Neural progenitor cell (in vitro differentiated cells): ENCODE data around the gene CTSL. TPM values are rescaled to one million over a fixed set of nuclear protein-coding genes. Genes with fewer than 3 reads are reported as not detected.

Experiments used
- DNase-seq: peaks from one replicate; pipeline ENCODE4 v3.0.0-alpha.2; 2016; ENCODE audit warnings: low spot score
- H2AFZ ChIP-seq: fragments of 200-600 bp; sonication (generic); replicated peaks from 2 replicates; pipeline ENCODE4 v1.6.1; 2016; ENCODE audit warnings: antibody characterized with exemption
- H3F3A ChIP-seq: fragments of 200-600 bp; sonication (generic); 2 replicates; pipeline ENCODE4 v1.6.1; 2016; ENCODE audit warnings: antibody characterized with exemption, low read depth
- H3K27ac ChIP-seq: fragments of 200-600 bp; sonication (generic); 2 replicates; pipeline ENCODE4 v1.5.1; 2016; ENCODE audit warnings: mild to moderate bottlenecking
- H3K27me3 ChIP-seq: fragments of 200-600 bp; sonication (generic); 2 replicates; pipeline ENCODE4 v1.6.1; 2016; ENCODE audit warnings: mild to moderate bottlenecking, moderate library complexity
- H3K36me3 ChIP-seq: fragments of 200-600 bp; sonication (generic); 2 replicates; pipeline ENCODE4 v1.5.1; 2016
- H3K4me1 ChIP-seq: fragments of 200-600 bp; sonication (generic); 2 replicates; pipeline ENCODE4 v1.6.1; 2016; ENCODE audit warnings: mixed run types
- H3K4me2 ChIP-seq: fragments of 200-600 bp; sonication (generic); 2 replicates; pipeline ENCODE4 v1.6.1; 2016
- H3K4me3 ChIP-seq: fragments of 200-600 bp; sonication (generic); 2 replicates; pipeline ENCODE4 v1.5.1; 2016
- H3K79me2 ChIP-seq: fragments of 200-600 bp; sonication (generic); 2 replicates; pipeline ENCODE4 v1.6.1; 2016; ENCODE audit warnings: low read depth
- H3K9ac ChIP-seq: fragments of 200-600 bp; sonication (generic); 2 replicates; pipeline ENCODE4 v1.6.1; 2016
- H3K9me3 ChIP-seq: fragments of 200-600 bp; sonication (generic); 2 replicates; pipeline ENCODE4 v1.5.1; 2016; ENCODE audit warnings: low read depth
- H4K20me1 ChIP-seq: fragments of 200-600 bp; sonication (generic); 2 replicates; pipeline ENCODE4 v1.6.1; 2016; ENCODE audit warnings: low read depth
- H3K27ac Mint-ChIP-seq: 3 replicates; pipeline ENCODE4 v1.8.0; 2021; ENCODE audit warnings: mixed read lengths
- H3K27me3 Mint-ChIP-seq: 2 replicates; pipeline ENCODE4 v1.8.0; 2022; ENCODE audit warnings: low read depth, mild to moderate bottlenecking, inconsistent platforms, moderate library complexity, mixed read lengths; ENCODE audit not compliant: insufficient read depth
- H3K36me3 Mint-ChIP-seq: 3 replicates; pipeline ENCODE4 v1.8.0; 2021; ENCODE audit warnings: mixed read lengths
- H3K4me1 Mint-ChIP-seq: 3 replicates; pipeline ENCODE4 v1.8.0; 2021; ENCODE audit warnings: mixed read lengths
- H3K4me3 Mint-ChIP-seq: 3 replicates; pipeline ENCODE4 v1.8.0; 2021; ENCODE audit warnings: mild to moderate bottlenecking, moderate library complexity, mixed read lengths
- H3K9me3 Mint-ChIP-seq: 3 replicates; pipeline ENCODE4 v1.8.0; 2020; ENCODE audit warnings: mixed read lengths
- CTCF ChIP-seq: fragments of 200-600 bp; sonication (generic); IDR thresholded peaks from 2 replicates; pipeline ENCODE4 v1.5.1; 2017; ENCODE audit warnings: antibody characterized with exemption, mild to moderate bottlenecking
- EZH2 ChIP-seq: fragments of 200-600 bp; sonication (generic); IDR thresholded peaks from 2 replicates; pipeline ENCODE4 v1.6.1; 2017; ENCODE audit warnings: antibody characterized with exemption, mild to moderate bottlenecking, moderate library complexity
- EZH2phosphoT487 ChIP-seq: fragments of 200-600 bp; sonication (generic); IDR thresholded peaks from 2 replicates; pipeline ENCODE4 v1.6.1; 2017; ENCODE audit warnings: antibody characterized with exemption
- total RNA-seq: library from RNA; depleted of rRNA; stranded (reverse); fragments of >200 nt; gene quantifications from 2 replicates; pipeline ENCODE4 v1.2.3, GENCODE V29; 2015; ENCODE audit warnings: low replicate concordance

The CTSL gene
- total RNA-seq, 1 donor from 2014 or later, result 35.9 TPM

GRCh38 chr9:87696641-87697040 is 29.3 kb upstream of the CTSL start:
- H3K9me3 ChIP-seq, result no peaks in the 10 kb centered on the region
- no peak for DNase-seq

GRCh38 chr9:87698069-87698809 is 27.7 kb upstream of the CTSL start:
- H3F3A ChIP-seq, result no peaks in the 10 kb centered on the region
- H3K27me3 ChIP-seq, result no peaks in the 10 kb centered on the region
- peaks cover 23% of the 10 kb centered on the region for H3K4me1 ChIP-seq
- Mint-ChIP-seq H3K9me3 (peaks cover 6% of the 10 kb centered on the region), H3K4me3 (no peak overlapping the region), H3K36me3 (peaks cover 48% of the 10 kb centered on the region), H3K4me1 (peaks cover 25% of the 10 kb centered on the region), H3K27ac (no peak overlapping the region), H3K27me3 (no peaks in the 10 kb centered on the region)
- H2AFZ ChIP-seq, result no peak overlapping the region
- H4K20me1 ChIP-seq, result no peaks in the 10 kb centered on the region
- H3K79me2 ChIP-seq, result no peaks in the 10 kb centered on the region
- TF ChIP-seq CTCF (no peak), EZH2 (no peak), EZH2phosphoT487 (no peak)
- no peak overlapping the region for H3K27ac ChIP-seq
- no peak overlapping the region for H3K9ac ChIP-seq
- DNase-seq, result no peak
- H3K9me3 ChIP-seq, result no peaks in the 10 kb centered on the region
- H3K36me3 ChIP-seq, result peaks cover 7% of the 10 kb centered on the region
- H3K4me2 ChIP-seq, result no peak overlapping the region
- no peak overlapping the region for H3K4me3 ChIP-seq

More at GRCh38 chr9:87696641-87697040, 29.3 kb upstream of the CTSL start:
- Histone ChIP-seq H3K79me2 (no peaks in the 10 kb centered on the region), H3K4me2 (no peak overlapping the region), H3K27ac (no peak overlapping the region), H3K27me3 (no peaks in the 10 kb centered on the region), H3K36me3 (peaks cover 7% of the 10 kb centered on the region), H3K4me3 (no peak overlapping the region), H4K20me1 (no peaks in the 10 kb centered on the region), H2AFZ (no peak overlapping the region), H3K4me1 (peaks cover 15% of the 10 kb centered on the region), H3K9ac (no peak overlapping the region), H3F3A (no peaks in the 10 kb centered on the region)
- Mint-ChIP-seq H3K27me3 (no peaks in the 10 kb centered on the region), H3K36me3 (peaks cover 51% of the 10 kb centered on the region), H3K9me3 (peaks cover 14% of the 10 kb centered on the region), H3K27ac (no peak overlapping the region), H3K4me3 (no peak overlapping the region), H3K4me1 (peaks cover 18% of the 10 kb centered on the region)
- no peak for TF ChIP-seq EZH2phosphoT487
- no peak for TF ChIP-seq EZH2
- no peak for TF ChIP-seq CTCF

- H3K9me3 Mint-ChIP-seq, result peaks cover 2% of the 10 kb centered on the region
- H3K27me3 Mint-ChIP-seq, result peaks cover 2% of the 10 kb centered on the region
- H3K27me3 ChIP-seq, result no peaks in the 10 kb centered on the region
- no peak overlapping the region for H2AFZ ChIP-seq
- no peaks in the 10 kb centered on the region for H3K79me2 ChIP-seq
- no peak overlapping the region for H3K4me3 Mint-ChIP-seq
- peaks cover 7% of the 10 kb centered on the region for H3K36me3 ChIP-seq
- H3K4me3 ChIP-seq, result no peak overlapping the region
- no peak overlapping the region for H3K27ac ChIP-seq
- TF ChIP-seq CTCF (no peak), EZH2phosphoT487 (no peak), EZH2 (no peak)
- no peak for DNase-seq
- no peak overlapping the region for H3K4me2 ChIP-seq
- peaks cover 23% of the 10 kb centered on the region for H3K4me1 ChIP-seq
- H3K36me3 Mint-ChIP-seq, result peaks cover 50% of the 10 kb centered on the region
- no peaks in the 10 kb centered on the region for H3K9me3 ChIP-seq
- no peak overlapping the region for H3K9ac ChIP-seq
- H3F3A ChIP-seq, result no peaks in the 10 kb centered on the region
- no peaks in the 10 kb centered on the region for H4K20me1 ChIP-seq
- no peak overlapping the region for H3K27ac Mint-ChIP-seq
- peaks cover 25% of the 10 kb centered on the region for H3K4me1 Mint-ChIP-seq
These were observed 26.1 kb upstream of the CTSL start for GRCh38 chr9:87699835-87700234.
